ENCODE measurements around the gene EXOC2. TPM values are rescaled to one million over a fixed set of nuclear protein-coding genes. Genes with fewer than 3 reads are reported as not detected.
A peak's percentile ranks its signal among the peaks of the same experiment; 100 is the strongest.

The EXOC2 gene
- total RNA-seq, 1 donor from 2014 or later, result 29.8 TPM

GRCh38 chr6:489762-490161, 203.2 kb downstream of the EXOC2 start:
- ATAC-seq (ENCODE audit: low read depth), result no peak
- ChIA-PET CTCF (interaction anchor here (0.9 to 2.3 kb wide), 8 partner anchors 13 to 263 kb away, joined by 3 to 5 read pairs (median 3); no protein-coding TSS in a partner anchor), POLR2A (interaction anchor here (0.6 to 9.0 kb wide), 15 partner anchors 9 to 300 kb away, joined by 3 to 80 read pairs (median 3); partner anchors contain the start of gene IRF4)
- H3K36me3 Mint-ChIP-seq (ENCODE audit: low read depth), result peaks cover 34% of the 10 kb centered on the region
- H3K4me3 Mint-ChIP-seq, result peak overlapping the region; percentile 65
- H3K27me3 Mint-ChIP-seq, result no peaks in the 10 kb centered on the region
- intact Hi-C loops (cut with micrococcal nuclease), result loop anchor here (1.0 to 5.0 kb wide), 6 partner anchors 13 to 302 kb away; no protein-coding TSS in a partner anchor
- H3K27ac Mint-ChIP-seq, result peak overlapping the region; percentile 92
- DNase-seq, result no peak
- TF ChIP-seq CTCF (IDR thresholded peaks at IDR 0.05), result no peak
- H3K4me1 Mint-ChIP-seq, result peaks cover 68% of the 10 kb centered on the region
- no peaks in the 10 kb centered on the region for H3K9me3 Mint-ChIP-seq

GRCh38 chr6:489001-489400, 203.9 kb downstream of the EXOC2 start:
- Mint-ChIP-seq H3K36me3 (ENCODE audit: low read depth) (peaks cover 35% of the 10 kb centered on the region), H3K4me3 (peak overlapping the region; percentile 21), H3K9me3 (no peaks in the 10 kb centered on the region), H3K27me3 (no peaks in the 10 kb centered on the region), H3K4me1 (peaks cover 76% of the 10 kb centered on the region), H3K27ac (peak overlapping the region; percentile 92)
- ChIA-PET CTCF (interaction anchor here (1.3 to 2.3 kb wide), 5 partner anchors 13 to 100 kb away, joined by 3 to 5 read pairs (median 3); no protein-coding TSS in a partner anchor), POLR2A (interaction anchor here (0.6 to 9.0 kb wide), 14 partner anchors 10 to 309 kb away, joined by 3 to 80 read pairs (median 4); partner anchors contain the start of genes DUSP22 and IRF4)
- ATAC-seq (ENCODE audit: low read depth) (no peak), DNase-seq (no peak)
- intact Hi-C loops (cut with micrococcal nuclease), result loop anchor here (2.0 to 5.0 kb wide), 5 partner anchors 14 to 302 kb away; no protein-coding TSS in a partner anchor
- no peak for TF ChIP-seq CTCF (IDR thresholded peaks at IDR 0.05)

- intact Hi-C loops (cut with micrococcal nuclease), result loop anchor here (1.0 to 5.0 kb wide), 6 partner anchors 15 to 301 kb away; partner anchors contain the start of gene IRF4
- ATAC-seq (ENCODE audit: low read depth) (peak; percentile 91), DNase-seq (peak; percentile 86)
- Mint-ChIP-seq H3K4me3 (peak overlapping the region; percentile 68), H3K36me3 (ENCODE audit: low read depth) (peaks cover 29% of the 10 kb centered on the region), H3K27me3 (no peaks in the 10 kb centered on the region), H3K27ac (peak overlapping the region; percentile 85), H3K9me3 (no peaks in the 10 kb centered on the region), H3K4me1 (peaks cover 78% of the 10 kb centered on the region)
- no peak for TF ChIP-seq CTCF (IDR thresholded peaks at IDR 0.05)
- POLR2A ChIA-PET, result interaction anchor here (0.5 to 9.0 kb wide), 11 partner anchors 15 to 195 kb away, joined by 3 to 80 read pairs (median 4); partner anchors contain the start of genes DUSP22 and IRF4
- CTCF ChIA-PET, result interaction anchor here (0.6 to 2.3 kb wide), 4 partner anchors 12 to 99 kb away, joined by 3 to 5 read pairs (median 3); no protein-coding TSS in a partner anchor
These were observed 205.0 kb downstream of the EXOC2 start for GRCh38 chr6:487956-488355.

GRCh38 chr6:485655-486170, 207.2 kb downstream of the EXOC2 start:
- peak overlapping the region; percentile 53 for H3K27ac Mint-ChIP-seq
- no peak for TF ChIP-seq CTCF (IDR thresholded peaks at IDR 0.05)
- ChIA-PET CTCF (interaction anchor here (0.6 to 1.0 kb wide), 2 partner anchors 80 to 268 kb away, joined by 3 read pairs; no protein-coding TSS in a partner anchor), POLR2A (interaction anchor here (0.6 to 9.0 kb wide), 8 partner anchors 13 to 267 kb away, joined by 3 to 80 read pairs (median 4); partner anchors contain the start of gene IRF4)
- no peaks in the 10 kb centered on the region for H3K9me3 Mint-ChIP-seq
- H3K4me1 Mint-ChIP-seq, result peaks cover 66% of the 10 kb centered on the region
- peak; percentile 23 for ATAC-seq (ENCODE audit: low read depth)
- no peaks in the 10 kb centered on the region for H3K27me3 Mint-ChIP-seq
- intact Hi-C loops (cut with micrococcal nuclease), result loop anchor here (1.0 to 5.0 kb wide), 3 partner anchors 10 to 298 kb away; no protein-coding TSS in a partner anchor
- no peak for DNase-seq
- H3K4me3 Mint-ChIP-seq, result peak overlapping the region; percentile 19
- peaks cover 18% of the 10 kb centered on the region for H3K36me3 Mint-ChIP-seq (ENCODE audit: low read depth)

GRCh38 chr6:484746-485145, 208.2 kb downstream of the EXOC2 start:
- ATAC-seq (ENCODE audit: low read depth) (no peak), DNase-seq (no peak)
- no peaks in the 10 kb centered on the region for H3K27me3 Mint-ChIP-seq
- no peaks in the 10 kb centered on the region for H3K9me3 Mint-ChIP-seq
- H3K4me1 Mint-ChIP-seq, result peaks cover 56% of the 10 kb centered on the region
- intact Hi-C loops (cut with micrococcal nuclease), result loop anchor here (1.0 to 5.0 kb wide), 4 partner anchors 9 to 297 kb away; no protein-coding TSS in a partner anchor
- H3K4me3 Mint-ChIP-seq, result no peak overlapping the region
- peak overlapping the region; percentile 72 for H3K27ac Mint-ChIP-seq
- peaks cover 18% of the 10 kb centered on the region for H3K36me3 Mint-ChIP-seq (ENCODE audit: low read depth)
- TF ChIP-seq CTCF (IDR thresholded peaks at IDR 0.05), result no peak
- ChIA-PET POLR2A (interaction anchor here (0.9 to 9.0 kb wide), 5 partner anchors 12 to 179 kb away, joined by 3 to 80 read pairs (median 32); partner anchors contain the start of gene IRF4), CTCF (interaction anchor here (0.8 to 1.0 kb wide), 2 partner anchors 79 to 135 kb away, joined by 3 read pairs; no protein-coding TSS in a partner anchor)
